ENCODE measurements around the gene SUSD4. TPM values are rescaled to one million over a fixed set of nuclear protein-coding genes. Genes with fewer than 3 reads are reported as not detected.

The SUSD4 gene
- total RNA-seq, 1 donor from 2014 or later: 18.5 TPM

DNA sequence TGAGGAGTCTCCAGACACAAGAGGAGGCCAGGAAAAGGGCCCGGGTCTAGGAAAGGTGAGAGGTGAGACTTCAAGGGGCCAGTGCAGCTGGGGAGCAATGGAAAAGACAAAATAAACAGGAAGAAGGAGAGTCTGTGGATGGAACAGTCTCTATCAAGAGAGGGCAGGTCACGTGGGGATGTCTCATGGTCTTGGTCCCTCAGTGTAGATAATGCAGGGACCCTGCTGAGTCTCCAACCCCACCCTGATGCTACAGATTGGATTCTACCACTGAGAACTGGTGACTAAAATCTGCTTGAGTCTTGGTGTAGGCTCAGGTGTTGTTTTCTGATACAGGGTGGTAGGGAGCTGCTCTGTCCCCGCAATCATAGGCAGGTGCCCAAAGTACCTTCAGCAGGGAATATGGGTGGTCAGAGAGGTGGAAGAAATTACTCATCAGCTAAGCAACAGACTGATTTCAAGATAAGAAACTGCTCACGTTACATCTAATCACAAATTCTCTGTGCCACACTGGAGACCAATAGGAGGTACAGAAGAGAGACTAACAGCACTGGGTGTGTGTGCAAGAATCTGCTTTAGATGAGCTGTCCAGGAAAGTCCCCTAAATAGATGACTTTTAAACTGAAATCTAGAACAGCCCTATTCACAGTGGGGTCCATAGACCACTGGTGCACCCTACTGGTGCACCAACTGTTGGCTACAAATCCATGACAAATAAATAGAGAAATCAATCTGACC, 119.4 kb downstream of the SUSD4 start:
- Mint-ChIP-seq H3K4me1 (ENCODE audit: unreplicated experiment) (peaks cover 37% of the 10 kb centered on the region), H3K4me3 (ENCODE audit: unreplicated experiment) (no peak overlapping the region), H3K36me3 (ENCODE audit: low read depth, unreplicated experiment) (peaks cover 8% of the 10 kb centered on the region), H3K9me3 (ENCODE audit: unreplicated experiment) (no peaks in the 10 kb centered on the region), H3K27me3 (ENCODE audit: unreplicated experiment) (peaks cover 2% of the 10 kb centered on the region), H3K27ac (ENCODE audit: unreplicated experiment) (no peak overlapping the region)
- no peak for DNase-seq (ENCODE audit: low spot score)
- TF ChIP-seq, protein P1, sequence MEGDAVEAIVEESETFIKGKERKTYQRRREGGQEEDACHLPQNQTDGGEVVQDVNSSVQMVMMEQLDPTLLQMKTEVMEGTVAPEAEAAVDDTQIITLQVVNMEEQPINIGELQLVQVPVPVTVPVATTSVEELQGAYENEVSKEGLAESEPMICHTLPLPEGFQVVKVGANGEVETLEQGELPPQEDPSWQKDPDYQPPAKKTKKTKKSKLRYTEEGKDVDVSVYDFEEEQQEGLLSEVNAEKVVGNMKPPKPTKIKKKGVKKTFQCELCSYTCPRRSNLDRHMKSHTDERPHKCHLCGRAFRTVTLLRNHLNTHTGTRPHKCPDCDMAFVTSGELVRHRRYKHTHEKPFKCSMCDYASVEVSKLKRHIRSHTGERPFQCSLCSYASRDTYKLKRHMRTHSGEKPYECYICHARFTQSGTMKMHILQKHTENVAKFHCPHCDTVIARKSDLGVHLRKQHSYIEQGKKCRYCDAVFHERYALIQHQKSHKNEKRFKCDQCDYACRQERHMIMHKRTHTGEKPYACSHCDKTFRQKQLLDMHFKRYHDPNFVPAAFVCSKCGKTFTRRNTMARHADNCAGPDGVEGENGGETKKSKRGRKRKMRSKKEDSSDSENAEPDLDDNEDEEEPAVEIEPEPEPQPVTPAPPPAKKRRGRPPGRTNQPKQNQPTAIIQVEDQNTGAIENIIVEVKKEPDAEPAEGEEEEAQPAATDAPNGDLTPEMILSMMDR (IDR thresholded peaks at IDR 0.05; ENCODE audit: unreplicated experiment): no peak

DNA sequence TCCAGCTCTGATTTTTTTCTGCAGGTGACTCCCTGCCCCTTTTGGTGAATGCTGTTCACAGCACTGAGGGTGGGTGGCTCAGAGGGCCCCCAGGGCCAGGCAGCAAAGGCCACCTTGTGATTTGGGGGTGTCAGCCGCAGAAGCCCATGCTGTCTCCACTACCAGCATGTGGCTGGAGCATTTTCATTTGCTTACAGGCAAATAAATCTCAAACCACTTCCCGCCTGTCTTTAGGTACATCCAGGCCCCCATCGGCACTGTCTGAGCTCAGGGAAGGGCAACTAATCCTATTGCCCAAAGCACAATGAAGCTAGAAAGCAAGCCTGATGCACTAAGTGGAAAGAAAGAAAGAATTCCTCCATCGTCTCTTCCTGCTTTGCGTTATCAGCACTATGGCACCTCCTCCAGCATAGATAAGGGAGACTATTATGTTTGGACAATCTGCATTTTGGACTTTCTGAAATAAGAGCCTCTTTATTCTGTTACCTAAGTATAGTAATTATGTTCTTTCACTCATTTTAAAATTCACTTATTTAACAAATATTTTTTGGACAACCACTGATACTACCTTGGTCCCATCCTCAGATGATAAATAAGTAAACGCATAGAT, 120.4 kb downstream of the SUSD4 start:
- no peaks in the 10 kb centered on the region for H3K9me3 Mint-ChIP-seq (ENCODE audit: unreplicated experiment)
- peaks cover 2% of the 10 kb centered on the region for H3K27me3 Mint-ChIP-seq (ENCODE audit: unreplicated experiment)
- H3K4me3 Mint-ChIP-seq (ENCODE audit: unreplicated experiment): no peak overlapping the region
- no peak overlapping the region for H3K27ac Mint-ChIP-seq (ENCODE audit: unreplicated experiment)
- peaks cover 37% of the 10 kb centered on the region for H3K4me1 Mint-ChIP-seq (ENCODE audit: unreplicated experiment)
- peaks cover 8% of the 10 kb centered on the region for H3K36me3 Mint-ChIP-seq (ENCODE audit: low read depth, unreplicated experiment)
- TF ChIP-seq, protein P1 (IDR thresholded peaks at IDR 0.05; ENCODE audit: unreplicated experiment): no peak
- no peak for DNase-seq (ENCODE audit: low spot score)

DNA sequence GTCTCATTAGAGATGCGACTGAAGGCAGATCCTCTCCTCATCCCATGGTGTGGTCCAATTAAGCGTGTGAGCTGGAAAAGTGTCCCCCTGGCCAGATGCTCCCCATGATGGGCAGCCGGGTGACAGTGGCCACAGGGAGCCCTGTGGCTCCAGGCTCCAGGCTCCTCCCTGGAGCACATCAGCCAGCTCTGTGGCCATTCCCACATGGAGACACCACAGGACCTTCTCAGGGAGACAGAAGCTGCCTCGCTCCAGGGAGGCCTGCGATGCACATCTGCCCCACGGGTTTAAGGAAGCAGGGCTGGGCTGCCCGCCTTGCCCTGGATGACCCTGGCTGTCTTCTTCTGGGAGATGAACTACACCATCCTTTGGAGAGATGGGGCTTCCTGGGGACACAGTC, 121.0 kb downstream of the SUSD4 start:
- peaks cover 8% of the 10 kb centered on the region for H3K36me3 Mint-ChIP-seq (ENCODE audit: low read depth, unreplicated experiment)
- peaks cover 2% of the 10 kb centered on the region for H3K27me3 Mint-ChIP-seq (ENCODE audit: unreplicated experiment)
- DNase-seq (ENCODE audit: low spot score): no peak
- TF ChIP-seq, protein P1 (IDR thresholded peaks at IDR 0.05; ENCODE audit: unreplicated experiment): no peak
- no peak overlapping the region for H3K4me3 Mint-ChIP-seq (ENCODE audit: unreplicated experiment)
- H3K9me3 Mint-ChIP-seq (ENCODE audit: unreplicated experiment): no peaks in the 10 kb centered on the region
- peaks cover 37% of the 10 kb centered on the region for H3K4me1 Mint-ChIP-seq (ENCODE audit: unreplicated experiment)
- no peak overlapping the region for H3K27ac Mint-ChIP-seq (ENCODE audit: unreplicated experiment)

DNA sequence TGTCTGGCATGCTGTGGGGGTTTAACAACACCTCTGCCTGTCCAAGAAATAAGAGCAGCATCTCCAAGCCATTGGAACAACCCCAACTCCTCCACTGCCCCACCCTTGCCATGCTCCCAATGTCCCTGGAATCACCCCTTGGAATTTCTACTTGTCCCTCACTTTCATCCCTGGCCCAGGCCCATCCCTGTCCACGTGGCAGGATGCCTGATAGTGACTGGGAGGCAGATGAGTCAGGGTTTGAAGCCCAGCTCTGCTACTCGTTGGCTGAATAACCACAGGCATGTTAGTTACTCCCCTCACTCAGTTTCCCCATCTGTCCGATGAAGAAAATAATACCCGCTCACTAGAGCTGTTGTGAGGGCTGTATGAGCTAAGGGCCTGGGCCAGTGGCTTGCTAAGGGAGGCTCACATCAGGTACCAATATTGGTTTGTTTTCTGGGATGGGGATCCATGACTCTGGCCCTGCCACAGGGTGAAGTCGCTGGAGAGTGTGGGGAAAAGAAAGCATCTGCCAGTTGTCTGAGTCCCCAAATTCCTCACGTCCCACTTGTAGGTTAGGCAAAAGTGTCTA, 121.5 kb downstream of the SUSD4 start:
- no peak overlapping the region for H3K4me3 Mint-ChIP-seq (ENCODE audit: unreplicated experiment)
- H3K27ac Mint-ChIP-seq (ENCODE audit: unreplicated experiment): no peak overlapping the region
- TF ChIP-seq, protein P1 (IDR thresholded peaks at IDR 0.05; ENCODE audit: unreplicated experiment): no peak
- no peak for DNase-seq (ENCODE audit: low spot score)
- H3K36me3 Mint-ChIP-seq (ENCODE audit: low read depth, unreplicated experiment): peaks cover 8% of the 10 kb centered on the region
- peaks cover 2% of the 10 kb centered on the region for H3K27me3 Mint-ChIP-seq (ENCODE audit: unreplicated experiment)
- peaks cover 37% of the 10 kb centered on the region for H3K4me1 Mint-ChIP-seq (ENCODE audit: unreplicated experiment)
- no peaks in the 10 kb centered on the region for H3K9me3 Mint-ChIP-seq (ENCODE audit: unreplicated experiment)

DNA sequence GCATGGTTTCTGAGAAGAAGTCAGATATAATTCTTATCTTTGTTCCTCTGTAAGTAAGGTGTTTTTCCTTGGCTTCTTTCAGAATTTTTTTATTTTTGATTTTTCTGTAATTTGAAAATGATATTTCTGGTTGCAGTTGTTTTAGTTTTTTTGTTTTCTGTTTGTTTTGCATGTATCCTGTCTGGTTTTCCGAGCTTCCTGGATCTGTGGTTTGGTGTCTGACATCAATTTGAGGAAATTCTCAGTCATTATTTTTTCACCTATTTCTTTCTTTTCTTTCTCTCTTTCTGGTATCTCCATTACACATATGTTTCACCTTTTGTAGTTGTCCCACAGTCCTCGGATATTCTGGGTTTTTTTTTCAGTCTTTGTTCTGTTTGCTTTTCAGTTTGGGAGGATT, 123.9 kb downstream of the SUSD4 start:
- H3K36me3 Mint-ChIP-seq (ENCODE audit: low read depth, unreplicated experiment): peaks cover 1% of the 10 kb centered on the region
- H3K27ac Mint-ChIP-seq (ENCODE audit: unreplicated experiment): peak overlapping the region; percentile 59
- H3K9me3 Mint-ChIP-seq (ENCODE audit: unreplicated experiment): no peaks in the 10 kb centered on the region
- DNase-seq (ENCODE audit: low spot score): no peak
- TF ChIP-seq, protein P1 (IDR thresholded peaks at IDR 0.05; ENCODE audit: unreplicated experiment): no peak
- no peak overlapping the region for H3K4me3 Mint-ChIP-seq (ENCODE audit: unreplicated experiment)
- peaks cover 33% of the 10 kb centered on the region for H3K4me1 Mint-ChIP-seq (ENCODE audit: unreplicated experiment)
- H3K27me3 Mint-ChIP-seq (ENCODE audit: unreplicated experiment): peaks cover under 1% of the 10 kb centered on the region

Measured in endothelial cell (in vitro differentiated cells).